Mesenchymal stem cell (in vitro differentiated cells and primary cell): ENCODE results near the gene ENTPD5.
"Not testable (repeated sequence)": the region's sequence is repeated elsewhere in the genome, so short reads cannot be mapped to it uniquely, and the experiment has no call there.

ENCODE experiments used
- DNase-seq: peaks from one replicate; pipeline ENCODE4 v3.0.0-alpha.2; 2013
- H2AFZ ChIP-seq: one replicate; pipeline ENCODE4 v1.6.1; 2013; ENCODE audit warnings: low read depth, mild to moderate bottlenecking, control low read depth, inconsistent platforms, low read length, moderate library complexity
- H2AK5ac ChIP-seq: 2 replicates; pipeline ENCODE4 v1.6.1; 2013; ENCODE audit warnings: low read length, moderate library complexity, mild to moderate bottlenecking, inconsistent platforms; ENCODE audit not compliant: severe bottlenecking
- H2BK120ac ChIP-seq: one replicate; pipeline ENCODE4 v1.6.1; 2013; ENCODE audit warnings: low read depth, mild to moderate bottlenecking, inconsistent platforms, low read length, moderate library complexity
- H2BK12ac ChIP-seq, 2 experiments: one replicate each; pipeline ENCODE4 v1.6.1; 2013; ENCODE audit warnings: inconsistent platforms in 2 of 2, low read length in 2 of 2, mild to moderate bottlenecking in 2 of 2, moderate library complexity in 2 of 2, control low read depth in 1 of 2
- H2BK15ac ChIP-seq: one replicate; pipeline ENCODE4 v1.6.1; 2013; ENCODE audit warnings: mild to moderate bottlenecking, low read depth, inconsistent platforms; ENCODE audit not compliant: poor library complexity, severe bottlenecking
- H2BK5ac ChIP-seq: 2 replicates; pipeline ENCODE4 v1.6.1; 2013; ENCODE audit warnings: low read depth, mild to moderate bottlenecking, low read length, control low read depth, inconsistent platforms; ENCODE audit not compliant: poor library complexity, severe bottlenecking
- H3K14ac ChIP-seq, 2 experiments: one replicate each; pipeline ENCODE4 v1.6.1; 2013; ENCODE audit warnings: inconsistent platforms in 2 of 2, low read length in 2 of 2, control low read depth in 1 of 2, mild to moderate bottlenecking in 1 of 2, moderate library complexity in 1 of 2
- H3K18ac ChIP-seq, 2 experiments: one replicate each; pipeline ENCODE4 v1.6.1; 2013; ENCODE audit warnings: inconsistent platforms in 2 of 2, low read length in 2 of 2, control low read depth in 1 of 2, low read depth in 1 of 2, mild to moderate bottlenecking in 1 of 2
- H3K23ac ChIP-seq, 2 experiments: one replicate each; pipeline ENCODE4 v1.6.1; 2013; ENCODE audit warnings: inconsistent platforms in 2 of 2, low read length in 2 of 2, mild to moderate bottlenecking in 2 of 2, moderate library complexity in 2 of 2, control low read depth in 1 of 2
- H3K27ac ChIP-seq: 2 replicates; pipeline ENCODE4 v1.5.1; 2013; ENCODE audit warnings: mild to moderate bottlenecking, moderate library complexity, low read length, control low read depth, inconsistent platforms; ENCODE audit not compliant: poor library complexity, severe bottlenecking
- H3K27me3 ChIP-seq, 2 experiments: 2 replicates each; pipeline versions ENCODE4 v1.6.1 to v1.7.0; 2013; ENCODE audit warnings: low read length in 2 of 2, mild to moderate bottlenecking in 2 of 2, moderate library complexity in 2 of 2, control low read depth in 1 of 2, inconsistent platforms in 1 of 2; ENCODE audit not compliant: control insufficient read depth in 1 of 2, insufficient read depth in 1 of 2
- H3K36me3 ChIP-seq, 2 experiments: 2 replicates each; pipeline versions ENCODE4 v1.6.1 to v1.7.0; 2013; ENCODE audit warnings: low read length in 2 of 2, control low read depth in 1 of 2, inconsistent platforms in 1 of 2, low read depth in 1 of 2, mild to moderate bottlenecking in 1 of 2; ENCODE audit not compliant: insufficient read depth in 2 of 2, control insufficient read depth in 1 of 2
- H3K4ac ChIP-seq, 2 experiments: one replicate each; pipeline ENCODE4 v1.6.1; 2013; ENCODE audit warnings: inconsistent platforms in 2 of 2, low read length in 2 of 2, mild to moderate bottlenecking in 2 of 2, moderate library complexity in 2 of 2, control low read depth in 1 of 2, low read depth in 1 of 2
- H3K4me1 ChIP-seq: 2 replicates; pipeline ENCODE4 v1.6.1; 2013; ENCODE audit warnings: low read depth, low read length, control low read depth; ENCODE audit not compliant: control insufficient read depth, insufficient read depth
- H3K4me2 ChIP-seq: 2 replicates; pipeline ENCODE4 v1.6.1; 2013; ENCODE audit warnings: low read length, mild to moderate bottlenecking, inconsistent platforms; ENCODE audit not compliant: poor library complexity, severe bottlenecking
- H3K4me3 ChIP-seq, 2 experiments: 2 replicates each; pipeline versions ENCODE4 v1.5.1 to v1.7.0; 2013; ENCODE audit warnings: low read length in 2 of 2, mild to moderate bottlenecking in 2 of 2, control low read depth in 1 of 2, low read depth in 1 of 2; ENCODE audit not compliant: insufficient read depth in 1 of 2
- H3K79me1 ChIP-seq: replicated peaks from 2 replicates; pipeline ENCODE4 v1.6.1; 2013; ENCODE audit warnings: mild to moderate bottlenecking, control low read depth, low read length, inconsistent platforms; ENCODE audit not compliant: poor library complexity, severe bottlenecking
- H3K9ac ChIP-seq: 2 replicates; pipeline ENCODE4 v1.7.0; 2013; ENCODE audit warnings: mild to moderate bottlenecking, low read length, moderate library complexity
- H3K9me3 ChIP-seq: 2 replicates; pipeline ENCODE4 v1.7.0; 2013; ENCODE audit warnings: mild to moderate bottlenecking, low read length; ENCODE audit not compliant: control insufficient read depth
- H4K8ac ChIP-seq: one replicate; pipeline ENCODE4 v1.6.1; 2013; ENCODE audit warnings: inconsistent platforms, mild to moderate bottlenecking, low read length, moderate library complexity
- H4K91ac ChIP-seq: one replicate; pipeline ENCODE4 v1.6.1; 2013; ENCODE audit warnings: mild to moderate bottlenecking, low read length, inconsistent platforms
- WGBS: methylation state at CpG from one replicate; pipeline ENCODE4 v1.1.7; 2013; ENCODE audit warnings: mixed read lengths; 5-methylcytosine and 5-hydroxymethylcytosine counted together

The ENTPD5 gene

DNA sequence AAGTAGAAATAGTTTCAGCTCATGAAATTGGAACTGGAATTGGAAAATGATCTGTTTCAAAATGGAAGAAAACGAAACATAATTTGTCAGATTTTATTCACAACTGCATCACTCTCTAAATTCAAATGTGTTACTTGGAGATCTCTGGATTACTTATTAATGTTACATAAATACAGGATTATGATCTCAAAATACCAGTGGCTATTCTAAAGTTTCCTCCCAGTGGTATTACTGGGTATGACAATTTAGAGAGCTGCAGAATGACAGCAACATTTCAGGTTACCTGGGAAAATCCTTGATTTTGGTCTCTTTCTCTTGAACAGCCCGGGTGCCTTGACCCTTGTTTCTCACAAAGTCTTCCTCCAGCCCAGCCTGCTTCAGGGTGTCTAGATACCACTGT lies 83.4 kb downstream of the ENTPD5 start:
- Histone ChIP-seq H3K4me1 (no peaks in the 10 kb centered on the region), H2BK15ac (no peak overlapping the region), H4K91ac (no peak overlapping the region), H3K4ac (no peak overlapping the region), H4K8ac (no peak overlapping the region), H2AK5ac (no peak overlapping the region), H3K23ac (no peak overlapping the region), H2BK120ac (no peak overlapping the region), H3K4me3 (no peak overlapping the region), H2BK5ac (no peak overlapping the region), H2AFZ (no peak overlapping the region), H3K4me2 (no peak overlapping the region), H3K18ac (no peak overlapping the region), H2BK12ac (no peak overlapping the region), H3K27ac (no peak overlapping the region), H3K9me3 (no peaks in the 10 kb centered on the region), H3K36me3 (peaks cover 22 to 91% of the 10 kb centered on the region in 2 experiments), H3K9ac (no peak overlapping the region), H3K14ac (no peak overlapping the region), H3K27me3 (no peaks in the 10 kb centered on the region), H3K79me1 (peaks cover 10% of the 10 kb centered on the region)
- WGBS: 100% methylated on average over 1 of the region's 2 CpGs
- peak; percentile 18 for DNase-seq

DNA sequence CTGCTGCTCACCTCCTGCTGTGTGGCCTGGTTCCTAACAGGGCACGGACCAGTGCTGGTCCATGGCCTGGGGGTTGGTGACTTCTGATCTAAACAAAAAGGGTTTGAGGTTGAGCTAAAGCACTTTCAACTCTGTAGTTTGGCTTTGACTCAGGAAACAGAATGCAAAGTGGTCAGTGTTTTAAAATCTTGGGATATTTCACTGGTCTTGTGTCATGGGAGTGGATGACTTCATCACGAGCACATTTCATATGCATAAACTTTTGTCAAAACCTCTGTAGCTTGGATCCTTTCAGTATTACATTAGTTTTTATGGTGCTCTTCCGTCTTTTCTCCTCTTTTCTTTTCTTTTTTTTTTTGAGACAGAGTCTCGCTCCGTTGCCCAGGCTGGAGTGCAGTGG lies 94.8 kb downstream of the ENTPD5 start:
- Histone ChIP-seq H3K27me3 (no peaks in the 10 kb centered on the region), H3K4me3 (no peak overlapping the region), H3K9ac (peak overlapping the region; percentile 35), H3K14ac (no peak overlapping the region), H3K4me2 (no peak overlapping the region), H2BK120ac (no peak overlapping the region), H3K4ac (no peak overlapping the region), H3K18ac (no peak overlapping the region), H3K9me3 (no peaks in the 10 kb centered on the region), H3K4me1 (no peaks in the 10 kb centered on the region), H2BK12ac (no peak overlapping the region), H2AFZ (no peak overlapping the region), H2AK5ac (no peak overlapping the region), H3K23ac (no peak overlapping the region), H3K36me3 (peaks cover 28 to 95% of the 10 kb centered on the region in 2 experiments), H3K79me1 (peaks cover 29% of the 10 kb centered on the region), H2BK5ac (no peak overlapping the region), H4K91ac (no peak overlapping the region), H2BK15ac (no peak overlapping the region), H3K27ac (no peak overlapping the region), H4K8ac (no peak overlapping the region)
- 95% methylated on average over 5 of the region's 5 CpGs for WGBS
- DNase-seq: peak; percentile 15

DNA sequence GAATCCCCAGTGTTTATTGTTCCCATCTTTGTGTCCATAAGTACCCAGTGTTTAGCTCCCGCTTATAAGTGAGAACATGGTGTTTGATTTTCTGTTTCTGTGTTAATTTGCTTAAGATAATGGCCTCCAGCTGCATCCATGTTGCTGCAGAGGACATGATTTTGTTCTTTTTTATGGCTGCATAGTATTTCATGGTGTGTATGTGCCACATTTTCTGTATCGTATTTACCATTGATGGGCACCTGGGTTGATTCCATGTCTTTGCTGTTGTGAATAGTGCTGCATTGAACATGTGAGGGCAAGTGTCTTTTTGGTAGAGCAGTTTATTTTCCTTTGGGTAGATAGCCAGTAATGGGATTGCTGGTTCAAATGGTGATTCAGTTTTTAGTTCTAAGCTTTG lies 99.6 kb downstream of the ENTPD5 start:
- WGBS: 96% methylated on average over 2 of the region's 2 CpGs
- H2BK12ac ChIP-seq, H2BK15ac ChIP-seq, H3K27me3 ChIP-seq, DNase-seq, H3K18ac ChIP-seq, H3K4me1 ChIP-seq, H3K27ac ChIP-seq, H2AFZ ChIP-seq, H2BK5ac ChIP-seq, H3K14ac ChIP-seq, H3K9me3 ChIP-seq, H3K23ac ChIP-seq, H4K91ac ChIP-seq, H2BK120ac ChIP-seq, H3K4me2 ChIP-seq, H2AK5ac ChIP-seq, H3K4ac ChIP-seq, H3K4me3 ChIP-seq, H4K8ac ChIP-seq, H3K9ac ChIP-seq: not testable (repeated sequence)
- H3K79me1 ChIP-seq: peaks cover 24% of the 10 kb centered on the region
- peaks cover 24 to 83% of the 10 kb centered on the region in 2 experiments for H3K36me3 ChIP-seq

DNA sequence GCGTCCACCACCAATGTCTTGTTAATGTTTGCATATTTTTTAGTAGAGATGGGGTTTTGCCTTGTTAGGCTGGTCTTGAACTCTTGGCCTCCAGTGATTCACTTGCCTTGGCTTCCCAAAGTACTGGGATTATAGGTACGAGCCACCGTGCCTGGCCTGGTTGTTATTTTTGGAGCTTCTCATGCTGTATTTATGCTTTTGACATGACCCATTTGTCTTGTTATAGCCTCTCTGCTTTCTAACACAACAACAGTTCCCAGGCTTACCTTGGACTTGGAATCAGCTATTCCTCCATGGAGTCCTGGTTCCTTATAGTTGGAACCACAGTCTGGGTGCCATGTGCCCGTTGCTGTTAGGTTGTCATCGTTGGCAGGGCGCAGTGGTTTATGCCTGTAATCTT lies 102.8 kb downstream of the ENTPD5 start:
- H3K14ac ChIP-seq: no peak overlapping the region
- no peak overlapping the region for H2BK12ac ChIP-seq
- no peak overlapping the region for H3K4ac ChIP-seq
- H2BK5ac ChIP-seq: no peak overlapping the region
- no peak overlapping the region for H3K4me3 ChIP-seq
- H3K27ac ChIP-seq: no peak overlapping the region
- H3K23ac ChIP-seq: no peak overlapping the region
- H2BK15ac ChIP-seq: no peak overlapping the region
- H2BK120ac ChIP-seq: no peak overlapping the region
- DNase-seq: no peak
- H4K91ac ChIP-seq: no peak overlapping the region
- H3K27me3 ChIP-seq: no peaks in the 10 kb centered on the region
- peaks cover 27% of the 10 kb centered on the region for H3K79me1 ChIP-seq
- H3K18ac ChIP-seq: no peak overlapping the region
- no peak overlapping the region for H4K8ac ChIP-seq
- no peak overlapping the region for H3K4me2 ChIP-seq
- peaks cover 29 to 78% of the 10 kb centered on the region in 2 experiments for H3K36me3 ChIP-seq
- no peak overlapping the region for H2AFZ ChIP-seq
- H2AK5ac ChIP-seq: no peak overlapping the region
- H3K4me1 ChIP-seq: no peaks in the 10 kb centered on the region
- no peaks in the 10 kb centered on the region for H3K9me3 ChIP-seq
- H3K9ac ChIP-seq: no peak overlapping the region
- 93% methylated on average over 6 of the region's 6 CpGs for WGBS
